IPS-18a (cell line): Measurements from ENCODE around the gene CCDC93.

Experiments used
- H3K27ac ChIP-seq: one replicate; pipeline ENCODE4 v1.5.1; 2013; ENCODE audit warnings: low read length
- H3K27me3 ChIP-seq: one replicate; pipeline ENCODE4 v1.6.1; 2013; ENCODE audit warnings: mild to moderate bottlenecking, low read length; ENCODE audit not compliant: control insufficient read depth, insufficient read depth
- H3K36me3 ChIP-seq: one replicate; pipeline ENCODE4 v1.6.1; 2013; ENCODE audit warnings: low read depth, low read length; ENCODE audit not compliant: control insufficient read depth
- H3K4me1 ChIP-seq: one replicate; pipeline ENCODE4 v1.6.1; 2013; ENCODE audit warnings: low read depth, low read length; ENCODE audit not compliant: control insufficient read depth
- H3K4me3 ChIP-seq: one replicate; pipeline ENCODE4 v1.5.1; 2013; ENCODE audit warnings: low read length
- H3K9ac ChIP-seq: one replicate; pipeline ENCODE4 v1.6.1; 2013; ENCODE audit warnings: mild to moderate bottlenecking, low read length, moderate library complexity
- H3K9me3 ChIP-seq: one replicate; pipeline ENCODE4 v1.6.1; 2013; ENCODE audit warnings: low read depth, low read length; ENCODE audit not compliant: control insufficient read depth

CCDC93 gene

GRCh38 chr2:118010473-118010872 lies 3.4 kb downstream of the CCDC93 start:
- H3K27me3 ChIP-seq: peaks cover 20% of the 10 kb centered on the region
- no peak overlapping the region for H3K27ac ChIP-seq
- H3K4me3 ChIP-seq: no peak overlapping the region
- H3K9me3 ChIP-seq: no peaks in the 10 kb centered on the region
- H3K36me3 ChIP-seq: peaks cover 11% of the 10 kb centered on the region
- H3K4me1 ChIP-seq: peaks cover 10% of the 10 kb centered on the region
- no peak overlapping the region for H3K9ac ChIP-seq

GRCh38 chr2:118006861-118007260 lies 7.0 kb downstream of the CCDC93 start:
- peaks cover 14% of the 10 kb centered on the region for H3K36me3 ChIP-seq
- no peak overlapping the region for H3K27ac ChIP-seq
- H3K27me3 ChIP-seq: no peaks in the 10 kb centered on the region
- no peak overlapping the region for H3K4me3 ChIP-seq
- H3K9me3 ChIP-seq: no peaks in the 10 kb centered on the region
- H3K4me1 ChIP-seq: no peaks in the 10 kb centered on the region
- H3K9ac ChIP-seq: no peak overlapping the region

GRCh38 chr2:118006326-118006725 lies 7.5 kb downstream of the CCDC93 start:
- no peaks in the 10 kb centered on the region for H3K27me3 ChIP-seq
- peaks cover 14% of the 10 kb centered on the region for H3K36me3 ChIP-seq

DNA sequence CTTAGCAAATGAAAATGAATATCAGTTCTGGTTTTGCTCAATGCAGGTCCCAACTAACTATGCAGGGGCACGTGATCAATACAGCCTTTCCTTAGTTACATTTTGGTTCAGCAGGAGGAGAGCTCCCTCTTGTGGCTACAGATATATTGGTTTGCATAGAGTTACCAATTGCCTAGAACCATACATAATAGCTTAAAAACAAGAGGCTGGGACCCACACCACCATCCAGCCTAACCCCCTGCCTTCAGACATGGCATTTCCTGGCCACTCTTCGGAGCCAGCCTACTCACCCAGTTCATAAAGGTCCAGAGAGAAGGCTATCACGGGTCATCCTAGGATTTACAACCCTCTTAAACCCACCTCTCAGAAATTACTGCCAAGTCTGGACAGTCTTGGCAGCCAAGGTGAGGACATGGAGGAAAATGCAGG lies 10.5 kb downstream of the CCDC93 start:
- H3K4me3 ChIP-seq: no peak overlapping the region
- no peak overlapping the region for H3K9ac ChIP-seq
- H3K4me1 ChIP-seq: no peaks in the 10 kb centered on the region
- peaks cover 20% of the 10 kb centered on the region for H3K36me3 ChIP-seq
- H3K9me3 ChIP-seq: no peaks in the 10 kb centered on the region
- H3K27ac ChIP-seq: no peak overlapping the region
- no peaks in the 10 kb centered on the region for H3K27me3 ChIP-seq

More at GRCh38 chr2:118006326-118006725, 7.5 kb downstream of the CCDC93 start:
- no peak overlapping the region for H3K4me3 ChIP-seq
- H3K9ac ChIP-seq: no peak overlapping the region
- no peaks in the 10 kb centered on the region for H3K9me3 ChIP-seq
- H3K27ac ChIP-seq: no peak overlapping the region
- H3K4me1 ChIP-seq: no peaks in the 10 kb centered on the region

GRCh38 chr2:118000041-118000440 lies 13.8 kb downstream of the CCDC93 start:
- peaks cover 30% of the 10 kb centered on the region for H3K36me3 ChIP-seq
- H3K9ac ChIP-seq: no peak overlapping the region

DNA sequence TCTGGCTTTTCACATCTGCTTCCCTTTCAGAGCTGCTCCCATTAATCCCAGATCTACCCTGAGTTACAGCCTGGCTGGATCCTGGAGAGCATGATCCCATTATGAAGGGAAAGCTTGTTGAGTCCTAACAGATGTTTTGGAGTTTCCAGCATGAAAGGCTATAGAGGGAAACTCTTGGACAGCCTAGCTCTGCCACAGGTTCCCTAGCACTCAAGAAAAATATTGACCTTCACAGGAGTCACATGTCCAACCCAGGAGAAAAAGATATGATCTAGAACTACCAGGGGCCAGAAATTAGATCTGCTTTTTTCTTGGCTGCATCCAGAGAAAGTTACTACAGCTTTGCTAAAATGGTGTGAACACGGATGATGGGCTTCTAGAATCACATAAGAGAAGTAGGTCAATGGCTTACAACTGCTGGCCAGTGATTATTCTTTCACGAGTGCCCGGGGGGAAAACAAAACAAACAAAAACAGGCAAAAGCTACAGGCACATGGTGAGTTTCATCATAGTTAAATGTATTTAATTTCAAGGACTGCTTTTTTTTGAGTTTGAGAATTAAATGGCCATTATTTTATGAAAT lies 15.9 kb downstream of the CCDC93 start:
- H3K4me3 ChIP-seq: no peak overlapping the region
- H3K27me3 ChIP-seq: no peaks in the 10 kb centered on the region
- no peaks in the 10 kb centered on the region for H3K4me1 ChIP-seq
- peaks cover 41% of the 10 kb centered on the region for H3K36me3 ChIP-seq
- H3K9me3 ChIP-seq: no peaks in the 10 kb centered on the region
- H3K9ac ChIP-seq: no peak overlapping the region
- H3K27ac ChIP-seq: no peak overlapping the region

More at GRCh38 chr2:118000041-118000440, 13.8 kb downstream of the CCDC93 start:
- no peaks in the 10 kb centered on the region for H3K9me3 ChIP-seq
- H3K27me3 ChIP-seq: no peaks in the 10 kb centered on the region
- H3K4me1 ChIP-seq: no peaks in the 10 kb centered on the region
- no peak overlapping the region for H3K27ac ChIP-seq
- no peak overlapping the region for H3K4me3 ChIP-seq

DNA sequence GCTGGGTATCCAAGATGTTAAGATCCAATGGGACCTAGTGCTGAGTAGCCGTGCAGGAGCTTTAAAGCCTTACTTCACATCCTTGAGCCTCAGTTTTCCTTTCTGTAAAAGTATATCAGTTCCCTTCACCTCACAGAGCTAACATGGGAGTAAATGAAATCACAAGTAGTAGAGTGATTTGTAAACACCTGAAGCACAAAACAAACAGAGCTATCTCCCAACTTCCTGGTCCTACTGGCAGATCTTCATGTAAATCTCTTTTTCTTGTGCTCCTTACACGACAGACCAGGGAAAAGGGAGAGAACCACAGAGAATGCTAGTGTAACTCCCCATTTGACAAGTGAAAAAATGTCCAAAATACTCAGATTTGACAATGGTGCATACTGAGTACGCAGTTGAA lies 17.3 kb downstream of the CCDC93 start:
- H3K9ac ChIP-seq: no peak overlapping the region
- H3K4me3 ChIP-seq: no peak overlapping the region
- no peaks in the 10 kb centered on the region for H3K27me3 ChIP-seq
- H3K9me3 ChIP-seq: no peaks in the 10 kb centered on the region
- peaks cover 38% of the 10 kb centered on the region for H3K36me3 ChIP-seq
- H3K27ac ChIP-seq: no peak overlapping the region
- H3K4me1 ChIP-seq: no peaks in the 10 kb centered on the region

DNA sequence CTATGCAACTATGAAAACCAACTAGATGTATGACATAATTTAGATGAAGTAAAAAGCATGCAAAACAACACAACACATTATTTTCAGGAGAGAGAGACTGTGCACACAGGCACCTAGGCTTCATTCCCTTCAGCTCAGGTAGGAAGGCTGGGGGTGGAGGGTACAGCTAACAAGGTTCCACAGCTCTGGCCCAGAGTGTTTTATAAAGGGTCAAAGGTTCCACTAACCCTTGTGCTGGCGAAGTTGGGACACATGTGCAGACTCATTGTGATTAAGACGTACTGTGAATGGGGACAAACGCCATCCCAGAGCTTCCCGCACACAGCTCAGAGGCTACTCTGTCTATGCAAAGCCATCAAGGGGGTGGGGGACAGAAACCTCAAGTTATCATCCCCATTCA lies 19.1 kb downstream of the CCDC93 start:
- Histone ChIP-seq H3K9me3 (no peaks in the 10 kb centered on the region), H3K27me3 (no peaks in the 10 kb centered on the region), H3K4me3 (no peak overlapping the region), H3K36me3 (peaks cover 32% of the 10 kb centered on the region), H3K9ac (no peak overlapping the region), H3K27ac (no peak overlapping the region), H3K4me1 (no peaks in the 10 kb centered on the region)

- Histone ChIP-seq H3K4me3 (no peak overlapping the region), H3K9me3 (no peaks in the 10 kb centered on the region), H3K27me3 (no peaks in the 10 kb centered on the region), H3K9ac (no peak overlapping the region), H3K27ac (no peak overlapping the region), H3K36me3 (peaks cover 13% of the 10 kb centered on the region), H3K4me1 (no peaks in the 10 kb centered on the region)
Measured at GRCh38 chr2:117989854-117990438, 23.9 kb downstream of the CCDC93 start.

DNA sequence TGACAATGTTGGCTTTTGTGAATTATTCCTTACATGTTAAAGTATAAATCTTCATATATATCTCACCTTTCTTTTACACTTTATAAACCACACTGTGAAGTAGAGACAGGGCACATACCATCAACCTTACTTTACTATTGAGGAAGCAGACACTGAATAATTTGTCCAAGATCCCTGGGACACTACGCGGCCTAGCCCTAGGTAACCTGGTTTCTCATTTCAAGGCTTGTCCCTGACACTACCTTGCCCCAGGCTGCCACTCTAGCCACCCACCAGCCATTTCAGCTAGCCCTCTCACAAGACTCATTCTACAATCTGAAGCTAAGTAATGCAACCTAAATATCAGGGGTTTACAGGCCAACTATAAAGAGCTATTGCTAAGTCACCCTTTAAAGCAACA lies 26.7 kb downstream of the CCDC93 start:
- no peaks in the 10 kb centered on the region for H3K4me1 ChIP-seq

GRCh38 chr2:117985092-117985491 lies 28.8 kb downstream of the CCDC93 start:
- peaks cover 2% of the 10 kb centered on the region for H3K36me3 ChIP-seq
- H3K9ac ChIP-seq: no peak overlapping the region
- H3K4me1 ChIP-seq: no peaks in the 10 kb centered on the region
- no peaks in the 10 kb centered on the region for H3K9me3 ChIP-seq
- no peak overlapping the region for H3K4me3 ChIP-seq
- H3K27me3 ChIP-seq: no peaks in the 10 kb centered on the region
- H3K27ac ChIP-seq: no peak overlapping the region

More for the DNA sequence above, 26.7 kb downstream of the CCDC93 start:
- no peak overlapping the region for H3K27ac ChIP-seq
- H3K27me3 ChIP-seq: no peaks in the 10 kb centered on the region
- peaks cover 3% of the 10 kb centered on the region for H3K36me3 ChIP-seq
- H3K9ac ChIP-seq: no peak overlapping the region
- no peaks in the 10 kb centered on the region for H3K9me3 ChIP-seq
- H3K4me3 ChIP-seq: no peak overlapping the region

DNA sequence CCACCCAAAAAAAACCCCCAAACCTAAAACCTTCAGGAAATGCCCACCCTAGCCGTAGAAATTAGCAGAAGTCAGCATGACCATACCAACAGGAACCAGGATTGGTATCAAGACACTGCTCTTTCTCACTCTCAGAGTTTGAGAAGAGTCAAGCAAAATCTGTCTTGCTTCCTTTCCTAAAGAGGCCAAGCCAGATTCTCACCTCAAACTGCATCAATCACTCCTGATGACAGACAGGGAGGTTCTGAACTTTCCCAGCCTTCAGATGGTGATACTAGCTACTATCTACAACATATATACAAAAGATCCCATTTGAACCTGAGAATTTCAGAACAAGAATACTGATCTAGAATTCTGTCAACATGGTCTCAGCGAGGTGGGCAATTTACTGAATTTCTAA lies 29.7 kb downstream of the CCDC93 start:
- Histone ChIP-seq H3K4me3 (no peak overlapping the region), H3K4me1 (no peaks in the 10 kb centered on the region), H3K9ac (no peak overlapping the region), H3K27ac (no peak overlapping the region), H3K9me3 (no peaks in the 10 kb centered on the region), H3K27me3 (no peaks in the 10 kb centered on the region), H3K36me3 (no peaks in the 10 kb centered on the region)
